Endothelial cell of hepatic sinusoid (primary cell): Measurements from ENCODE around the gene CYP4F2.
"Not testable (repeated sequence)": the region's sequence is repeated elsewhere in the genome, so short reads cannot be mapped to it uniquely, and the experiment has no call there.

Experiments used
- in situ Hi-C: cut with HindIII; loops from 2 replicates; pipeline ENCODE4 v1.10.0; 2017; ENCODE audit warnings: low sequenced_read_pairs

Gene CYP4F2

GRCh38 chr19:15902254-15902653 lies 4.4 kb upstream of the CYP4F2 start:
- in situ Hi-C loops: loop anchor here (5.0 kb wide), 1 partner anchor 65 kb away; no protein-coding TSS in a partner anchor

GRCh38 chr19:15900504-15900903 lies 2.6 kb upstream of the CYP4F2 start:
- in situ Hi-C loops: loop anchor here (5.0 kb wide), 1 partner anchor 63 kb away; no protein-coding TSS in a partner anchor

GRCh38 chr19:15900032-15900431 lies 2.2 kb upstream of the CYP4F2 start:
- in situ Hi-C loops: loop anchor here (5.0 kb wide), 1 partner anchor 63 kb away; no protein-coding TSS in a partner anchor

GRCh38 chr19:15899561-15899960 lies 1.7 kb upstream of the CYP4F2 start:
- in situ Hi-C loops: not testable (repeated sequence)

- in situ Hi-C loops: no loop called here
These were observed 692 bp downstream of the CYP4F2 start for GRCh38 chr19:15897026-15897737.

- in situ Hi-C loops: no loop called here
These were observed 1.9 kb downstream of the CYP4F2 start for GRCh38 chr19:15895876-15896430.

- in situ Hi-C loops: no loop called here
These were observed 3.5 kb downstream of the CYP4F2 start for GRCh38 chr19:15894359-15894758.

GRCh38 chr19:15893477-15893876 lies 4.4 kb downstream of the CYP4F2 start:
- in situ Hi-C loops: no loop called here

- in situ Hi-C loops: no loop called here
These were observed 5.9 kb downstream of the CYP4F2 start for GRCh38 chr19:15892012-15892411.

GRCh38 chr19:15891434-15891833 lies 6.4 kb downstream of the CYP4F2 start:
- in situ Hi-C loops: no loop called here

GRCh38 chr19:15889339-15889738 lies 8.5 kb downstream of the CYP4F2 start:
- in situ Hi-C loops: not testable (repeated sequence)

GRCh38 chr19:15885919-15886318 lies 12.0 kb downstream of the CYP4F2 start:
- in situ Hi-C loops: no loop called here

GRCh38 chr19:15885167-15885566 lies 12.7 kb downstream of the CYP4F2 start:
- in situ Hi-C loops: no loop called here

- in situ Hi-C loops: not testable (repeated sequence)
These were observed 14.5 kb downstream of the CYP4F2 start for GRCh38 chr19:15883329-15883728.

- in situ Hi-C loops: no loop called here
These were observed 22.9 kb downstream of the CYP4F2 start for GRCh38 chr19:15874821-15875474.

- in situ Hi-C loops: not testable (repeated sequence)
These were observed 24.1 kb downstream of the CYP4F2 start for GRCh38 chr19:15873771-15874170.

- in situ Hi-C loops: no loop called here
These were observed 26.3 kb downstream of the CYP4F2 start for GRCh38 chr19:15871570-15871969.

GRCh38 chr19:15869873-15870272 lies 28.0 kb downstream of the CYP4F2 start:
- in situ Hi-C loops: no loop called here

GRCh38 chr19:15869109-15869555 lies 28.7 kb downstream of the CYP4F2 start:
- in situ Hi-C loops: no loop called here

- in situ Hi-C loops: no loop called here
These were observed 31.2 kb downstream of the CYP4F2 start for GRCh38 chr19:15866636-15867035.

- in situ Hi-C loops: no loop called here
These were observed 33.0 kb downstream of the CYP4F2 start for GRCh38 chr19:15864824-15865223.

GRCh38 chr19:15863272-15863671 lies 34.6 kb downstream of the CYP4F2 start:
- in situ Hi-C loops: no loop called here
